ENCODE data around the gene DHX38.

- TF ChIP-seq CTCF (conservative IDR thresholded peaks at IDR 0.05; ENCODE audit: low read length) (no peak), EZH2phosphoT487 (IDR thresholded peaks at IDR 0.05; ENCODE audit: borderline replicate concordance) (no peak)
These were observed 5.3 kb downstream of the DHX38 start for GRCh38 chr16:72098936-72099335.

Data from Loucy (cell line).